Measurements from ENCODE around the gene MAD2L2.

The MAD2L2 gene

GRCh38 chr1:11697188-11697892, 16.4 kb upstream of the MAD2L2 start:
- no peaks in the 10 kb centered on the region for H3K9me3 Mint-ChIP-seq
- DNase-seq = no peak
- peaks cover 20% of the 10 kb centered on the region for H3K27me3 Mint-ChIP-seq
- no peaks in the 10 kb centered on the region for H3K36me3 Mint-ChIP-seq (ENCODE audit: low read depth)
- no peak overlapping the region for H3K27ac Mint-ChIP-seq
- H3K4me3 Mint-ChIP-seq = no peak overlapping the region
- peaks cover 16% of the 10 kb centered on the region for H3K4me1 Mint-ChIP-seq (ENCODE audit: low read depth)

GRCh38 chr1:11695861-11696260, 14.9 kb upstream of the MAD2L2 start:
- Mint-ChIP-seq H3K9me3 (no peaks in the 10 kb centered on the region), H3K27me3 (peaks cover 25% of the 10 kb centered on the region), H3K4me1 (ENCODE audit: low read depth) (peaks cover 19% of the 10 kb centered on the region), H3K27ac (no peak overlapping the region), H3K36me3 (ENCODE audit: low read depth) (no peaks in the 10 kb centered on the region), H3K4me3 (no peak overlapping the region)
- no peak for DNase-seq

GRCh38 chr1:11693917-11694316, 13.0 kb upstream of the MAD2L2 start:
- no peak for DNase-seq
- Mint-ChIP-seq H3K27ac (no peak overlapping the region), H3K9me3 (no peaks in the 10 kb centered on the region), H3K4me3 (no peak overlapping the region), H3K4me1 (ENCODE audit: low read depth) (peaks cover 27% of the 10 kb centered on the region), H3K36me3 (ENCODE audit: low read depth) (no peaks in the 10 kb centered on the region), H3K27me3 (peaks cover 35% of the 10 kb centered on the region)

- no peak overlapping the region for H3K27ac Mint-ChIP-seq
Measured at GRCh38 chr1:11693024-11693590, 12.2 kb upstream of the MAD2L2 start.

GRCh38 chr1:11691928-11692711, 11.2 kb upstream of the MAD2L2 start:
- Mint-ChIP-seq H3K27me3 (peaks cover 46% of the 10 kb centered on the region), H3K4me3 (peak overlapping the region; percentile 59), H3K4me1 (ENCODE audit: low read depth) (peaks cover 23% of the 10 kb centered on the region), H3K27ac (no peak overlapping the region), H3K36me3 (ENCODE audit: low read depth) (no peaks in the 10 kb centered on the region), H3K9me3 (no peaks in the 10 kb centered on the region)
- DNase-seq = peak; percentile 37

More at GRCh38 chr1:11693024-11693590, 12.2 kb upstream of the MAD2L2 start:
- DNase-seq = peak; percentile 59
- H3K27me3 Mint-ChIP-seq = peaks cover 40% of the 10 kb centered on the region
- no peaks in the 10 kb centered on the region for H3K9me3 Mint-ChIP-seq
- no peaks in the 10 kb centered on the region for H3K36me3 Mint-ChIP-seq (ENCODE audit: low read depth)
- no peak overlapping the region for H3K4me3 Mint-ChIP-seq
- peaks cover 27% of the 10 kb centered on the region for H3K4me1 Mint-ChIP-seq (ENCODE audit: low read depth)

- no peaks in the 10 kb centered on the region for H3K36me3 Mint-ChIP-seq (ENCODE audit: low read depth)
- H3K27me3 Mint-ChIP-seq = peaks cover 46% of the 10 kb centered on the region
- H3K9me3 Mint-ChIP-seq = no peaks in the 10 kb centered on the region
- H3K4me1 Mint-ChIP-seq (ENCODE audit: low read depth) = peaks cover 23% of the 10 kb centered on the region
- H3K4me3 Mint-ChIP-seq = peak within 1 kb of the TSS; percentile 59
- no peak within 1 kb of the TSS for H3K27ac Mint-ChIP-seq
- DNase-seq = peak; percentile 41
Measured at GRCh38 chr1:11691302-11691914, 10.5 kb upstream of the MAD2L2 start, which contains the start of gene DRAXIN. Gene DRAXIN (plus strand): TSS chr1:11691710. CDS start chr1:11706259, 14,549 bp downstream.

- peaks cover 49% of the 10 kb centered on the region for H3K27me3 Mint-ChIP-seq
- H3K27ac Mint-ChIP-seq = no peak overlapping the region
- no peak for DNase-seq
- H3K9me3 Mint-ChIP-seq = no peaks in the 10 kb centered on the region
- H3K4me3 Mint-ChIP-seq = peak overlapping the region; percentile 46
- H3K36me3 Mint-ChIP-seq (ENCODE audit: low read depth) = no peaks in the 10 kb centered on the region
- peaks cover 23% of the 10 kb centered on the region for H3K4me1 Mint-ChIP-seq (ENCODE audit: low read depth)
Measured at GRCh38 chr1:11690397-11691301, 9.7 kb upstream of the MAD2L2 start.

- no peak for DNase-seq
- H3K4me1 Mint-ChIP-seq (ENCODE audit: low read depth) = peaks cover 21% of the 10 kb centered on the region
- peaks cover 43% of the 10 kb centered on the region for H3K27me3 Mint-ChIP-seq
- no peaks in the 10 kb centered on the region for H3K9me3 Mint-ChIP-seq
- no peaks in the 10 kb centered on the region for H3K36me3 Mint-ChIP-seq (ENCODE audit: low read depth)
- no peak overlapping the region for H3K27ac Mint-ChIP-seq
- H3K4me3 Mint-ChIP-seq = no peak overlapping the region
Measured at GRCh38 chr1:11688506-11688905, 7.6 kb upstream of the MAD2L2 start.

- Mint-ChIP-seq H3K4me1 (ENCODE audit: low read depth) (peaks cover 9% of the 10 kb centered on the region), H3K36me3 (ENCODE audit: low read depth) (peaks cover 5% of the 10 kb centered on the region), H3K27me3 (peaks cover 22% of the 10 kb centered on the region), H3K9me3 (no peaks in the 10 kb centered on the region), H3K27ac (no peak overlapping the region), H3K4me3 (no peak overlapping the region)
- no peak for DNase-seq
Measured at GRCh38 chr1:11685210-11685752, 4.3 kb upstream of the MAD2L2 start.

- no peak for DNase-seq
- peaks cover 14% of the 10 kb centered on the region for H3K27me3 Mint-ChIP-seq
- H3K9me3 Mint-ChIP-seq = no peaks in the 10 kb centered on the region
- H3K36me3 Mint-ChIP-seq (ENCODE audit: low read depth) = peaks cover 9% of the 10 kb centered on the region
- H3K4me3 Mint-ChIP-seq = no peak overlapping the region
- H3K4me1 Mint-ChIP-seq (ENCODE audit: low read depth) = peaks cover 16% of the 10 kb centered on the region
- no peak overlapping the region for H3K27ac Mint-ChIP-seq
Measured at GRCh38 chr1:11684070-11684469, 3.1 kb upstream of the MAD2L2 start.

GRCh38 chr1:11682799-11683198, 1.9 kb upstream of the MAD2L2 start:
- peaks cover 16% of the 10 kb centered on the region for H3K36me3 Mint-ChIP-seq (ENCODE audit: low read depth)
- DNase-seq = no peak
- H3K4me3 Mint-ChIP-seq = no peak overlapping the region
- H3K9me3 Mint-ChIP-seq = no peaks in the 10 kb centered on the region
- H3K4me1 Mint-ChIP-seq (ENCODE audit: low read depth) = peaks cover 19% of the 10 kb centered on the region
- no peak overlapping the region for H3K27ac Mint-ChIP-seq
- H3K27me3 Mint-ChIP-seq = peaks cover 6% of the 10 kb centered on the region

GRCh38 chr1:11682287-11682771, 1.4 kb upstream of the MAD2L2 start:
- Mint-ChIP-seq H3K4me3 (peak overlapping the region; percentile 87), H3K9me3 (no peaks in the 10 kb centered on the region), H3K36me3 (ENCODE audit: low read depth) (peaks cover 21% of the 10 kb centered on the region), H3K27ac (no peak overlapping the region), H3K27me3 (peaks cover 3% of the 10 kb centered on the region), H3K4me1 (ENCODE audit: low read depth) (peaks cover 19% of the 10 kb centered on the region)
- DNase-seq = no peak

GRCh38 chr1:11680270-11681070, 478 bp downstream of the MAD2L2 start:
- no peaks in the 10 kb centered on the region for H3K9me3 Mint-ChIP-seq
- no peaks in the 10 kb centered on the region for H3K27me3 Mint-ChIP-seq
- no peak for DNase-seq
- peak overlapping the region; percentile 86 for H3K4me3 Mint-ChIP-seq
- peaks cover 19% of the 10 kb centered on the region for H3K4me1 Mint-ChIP-seq (ENCODE audit: low read depth)
- peak overlapping the region; percentile 82 for H3K27ac Mint-ChIP-seq
- peaks cover 36% of the 10 kb centered on the region for H3K36me3 Mint-ChIP-seq (ENCODE audit: low read depth)
